NB4 (cell line): ENCODE results near the gene DNAJC8.

Experiments
- DNase-seq: peaks from one replicate; pipeline ENCODE4 v3.0.0; 2010; ENCODE audit warnings: low read depth
- H3K4me3 ChIP-seq: one replicate; pipeline ENCODE4 v1.5.1; 2011; ENCODE audit warnings: mild to moderate bottlenecking, low read depth, low read length, moderate library complexity
- MYC ChIP-seq: IDR thresholded peaks from 2 replicates; pipeline ENCODE4 v1.6.1; 2011; ENCODE audit warnings: low read depth, low read length
- POLR2A ChIP-seq: IDR thresholded peaks from 2 replicates; pipeline ENCODE4 v1.6.1; 2011; ENCODE audit warnings: mild to moderate bottlenecking; ENCODE audit not compliant: insufficient read length; ENCODE audit errors: extremely low read depth
- TF ChIP-seq, protein P1 (sequence below): IDR thresholded peaks from 2 replicates; pipeline ENCODE4 v1.6.1; 2011; ENCODE audit warnings: low read depth, low read length
- TF ChIP-seq, protein P2 (sequence below): IDR thresholded peaks from one replicate; pipeline ENCODE4 v1.5.1; 2012; ENCODE audit warnings: low read depth, low read length

DNAJC8 gene

DNA sequence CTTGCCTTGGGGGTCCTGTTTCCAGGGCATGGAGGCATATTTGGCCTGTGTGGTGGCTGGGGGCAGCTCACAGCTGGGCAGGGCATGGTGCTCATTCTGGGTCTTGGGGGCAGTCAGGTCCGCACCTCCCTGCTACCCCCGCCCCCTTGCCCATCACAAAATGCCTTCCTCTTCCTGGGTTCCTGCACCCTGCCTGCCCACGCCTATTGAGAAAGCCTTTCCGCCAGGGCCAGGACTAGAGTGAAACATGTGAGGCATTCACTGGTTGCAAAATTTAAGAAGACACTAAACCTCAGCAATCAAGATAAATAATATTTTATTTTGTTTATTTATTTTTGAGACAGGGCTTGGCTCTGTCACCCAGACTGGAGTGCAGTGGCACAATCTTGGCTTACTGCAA lies 76.0 kb downstream of the DNAJC8 start:
- H3K4me3 ChIP-seq: no peak overlapping the region
- TF ChIP-seq POLR2A: no peak
- TF ChIP-seq, protein P1, sequence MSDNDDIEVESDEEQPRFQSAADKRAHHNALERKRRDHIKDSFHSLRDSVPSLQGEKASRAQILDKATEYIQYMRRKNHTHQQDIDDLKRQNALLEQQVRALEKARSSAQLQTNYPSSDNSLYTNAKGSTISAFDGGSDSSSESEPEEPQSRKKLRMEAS: peak; percentile 64; the same call in 1 of the 2 replicates
- TF ChIP-seq MYC: peak; percentile 78
- peak; percentile 89 for DNase-seq

DNA sequence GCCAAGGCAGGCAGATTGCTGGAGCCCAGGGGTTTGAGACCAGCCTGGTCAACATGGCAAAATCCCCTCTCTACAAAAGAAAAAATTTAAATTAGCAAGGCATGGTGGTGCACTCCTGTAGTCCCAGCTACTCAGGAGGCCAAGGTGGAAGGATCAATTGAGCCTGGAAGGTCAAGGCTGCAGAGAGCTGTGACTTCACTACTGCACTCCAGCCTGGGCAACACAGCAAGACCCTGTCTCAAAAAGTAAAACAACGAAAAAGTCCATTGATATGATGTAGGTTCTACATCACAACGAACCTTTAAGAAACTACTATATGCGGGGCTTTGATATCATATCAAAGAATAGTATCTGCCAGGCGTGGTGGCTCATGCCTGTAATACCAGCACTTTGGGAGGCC lies 77.2 kb downstream of the DNAJC8 start:
- DNase-seq: no peak
- no peak overlapping the region for H3K4me3 ChIP-seq
- no peak for TF ChIP-seq MYC
- TF ChIP-seq POLR2A: no peak
- TF ChIP-seq, protein P2, sequence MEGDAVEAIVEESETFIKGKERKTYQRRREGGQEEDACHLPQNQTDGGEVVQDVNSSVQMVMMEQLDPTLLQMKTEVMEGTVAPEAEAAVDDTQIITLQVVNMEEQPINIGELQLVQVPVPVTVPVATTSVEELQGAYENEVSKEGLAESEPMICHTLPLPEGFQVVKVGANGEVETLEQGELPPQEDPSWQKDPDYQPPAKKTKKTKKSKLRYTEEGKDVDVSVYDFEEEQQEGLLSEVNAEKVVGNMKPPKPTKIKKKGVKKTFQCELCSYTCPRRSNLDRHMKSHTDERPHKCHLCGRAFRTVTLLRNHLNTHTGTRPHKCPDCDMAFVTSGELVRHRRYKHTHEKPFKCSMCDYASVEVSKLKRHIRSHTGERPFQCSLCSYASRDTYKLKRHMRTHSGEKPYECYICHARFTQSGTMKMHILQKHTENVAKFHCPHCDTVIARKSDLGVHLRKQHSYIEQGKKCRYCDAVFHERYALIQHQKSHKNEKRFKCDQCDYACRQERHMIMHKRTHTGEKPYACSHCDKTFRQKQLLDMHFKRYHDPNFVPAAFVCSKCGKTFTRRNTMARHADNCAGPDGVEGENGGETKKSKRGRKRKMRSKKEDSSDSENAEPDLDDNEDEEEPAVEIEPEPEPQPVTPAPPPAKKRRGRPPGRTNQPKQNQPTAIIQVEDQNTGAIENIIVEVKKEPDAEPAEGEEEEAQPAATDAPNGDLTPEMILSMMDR: no peak
- TF ChIP-seq, protein P1: no peak

DNA sequence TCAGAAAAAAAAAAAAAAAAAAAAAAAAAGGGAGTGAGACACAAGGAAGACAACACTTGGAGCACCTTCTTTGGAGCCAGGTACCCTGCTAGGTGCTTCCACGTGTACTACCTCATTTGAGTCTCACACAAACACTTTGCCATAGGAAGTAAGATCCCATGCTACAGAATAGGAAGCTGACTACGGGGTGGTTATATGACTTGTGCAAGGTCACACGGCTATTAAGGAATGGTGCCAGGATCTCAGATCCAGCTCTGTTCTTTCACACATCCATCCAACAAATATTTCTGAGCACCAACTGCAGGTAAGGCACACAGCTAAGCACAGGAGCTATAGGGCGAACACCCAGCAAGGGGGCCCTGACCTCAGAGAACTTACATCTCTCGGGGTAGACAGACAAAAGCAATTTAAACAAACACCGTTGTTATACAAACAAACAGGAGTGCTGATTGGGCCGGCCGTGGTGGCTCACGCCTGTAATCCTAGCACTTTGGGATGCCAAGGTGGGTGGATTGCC lies 78.7 kb downstream of the DNAJC8 start:
- DNase-seq: no peak
- no peak for TF ChIP-seq POLR2A
- no peak for TF ChIP-seq MYC
- TF ChIP-seq, protein P1: no peak
- TF ChIP-seq, protein P2: no peak

More for the DNA sequence above, 78.7 kb downstream of the DNAJC8 start:
- H3K4me3 ChIP-seq: no peak overlapping the region
